GM23248 (cell line): ENCODE results near the gene CRISPLD2. TPM values are rescaled to one million over a fixed set of nuclear protein-coding genes. Genes with fewer than 3 reads are reported as not detected.

Experiments used
- DNase-seq: peaks from one replicate; pipeline ENCODE4 v3.0.0-alpha.2; 2015
- H2AFZ ChIP-seq: fragments of 200-600 bp; sonication (generic); 2 replicates; pipeline ENCODE4 v1.6.1; 2016; ENCODE audit warnings: antibody characterized with exemption
- H3F3A ChIP-seq: fragments of 200-600 bp; sonication (generic); 2 replicates; pipeline ENCODE4 v1.6.1; 2016; ENCODE audit warnings: mild to moderate bottlenecking, antibody characterized with exemption, mixed run types; ENCODE audit not compliant: insufficient read depth
- H3K27ac ChIP-seq: fragments of 200-600 bp; sonication (generic); 2 replicates; pipeline ENCODE4 v1.5.1; 2016; ENCODE audit warnings: mild to moderate bottlenecking
- H3K27me3 ChIP-seq: fragments of 200-600 bp; sonication (generic); replicated peaks from 2 replicates; pipeline ENCODE4 v1.6.1; 2016; ENCODE audit warnings: mild to moderate bottlenecking; ENCODE audit not compliant: insufficient read depth
- H3K36me3 ChIP-seq: fragments of 200-600 bp; sonication (generic); 2 replicates; pipeline ENCODE4 v1.6.1; 2016; ENCODE audit warnings: low read depth, mild to moderate bottlenecking
- H3K4me1 ChIP-seq: fragments of 200-600 bp; sonication (generic); 2 replicates; pipeline ENCODE4 v1.6.1; 2016; ENCODE audit warnings: mild to moderate bottlenecking; ENCODE audit not compliant: insufficient read depth
- H3K4me2 ChIP-seq: fragments of 200-600 bp; sonication (generic); one replicate; pipeline ENCODE4 v1.6.1; 2016; ENCODE audit warnings: mild to moderate bottlenecking; ENCODE audit not compliant: unreplicated experiment
- H3K4me3 ChIP-seq: fragments of 200-600 bp; sonication (generic); 2 replicates; pipeline ENCODE4 v1.5.1; 2016; ENCODE audit warnings: mild to moderate bottlenecking
- H3K79me2 ChIP-seq: fragments of 200-600 bp; sonication (generic); 2 replicates; pipeline ENCODE4 v1.6.1; 2016; ENCODE audit warnings: mild to moderate bottlenecking; ENCODE audit not compliant: insufficient read depth
- H3K9ac ChIP-seq: fragments of 200-600 bp; sonication (generic); 2 replicates; pipeline ENCODE4 v1.6.1; 2016; ENCODE audit warnings: mild to moderate bottlenecking
- H3K9me2 ChIP-seq: fragments of 200-600 bp; sonication (generic); 2 replicates; pipeline ENCODE4 v1.6.1; 2016; ENCODE audit warnings: mixed run types, mild to moderate bottlenecking, moderate library complexity; ENCODE audit not compliant: insufficient read depth
- H3K9me3 ChIP-seq: fragments of 200-600 bp; sonication (generic); one replicate; pipeline ENCODE4 v1.6.1; 2017; ENCODE audit warnings: low read depth
- H4K20me1 ChIP-seq: fragments of 200-600 bp; sonication (generic); 2 replicates; pipeline ENCODE4 v1.6.0; 2016; ENCODE audit not compliant: insufficient read depth
- EZH2 ChIP-seq: fragments of 200-600 bp; sonication (generic); IDR thresholded peaks from 2 replicates; pipeline ENCODE4 v1.6.1; 2018; ENCODE audit warnings: antibody characterized with exemption, mild to moderate bottlenecking; ENCODE audit not compliant: insufficient read depth, poor library complexity, severe bottlenecking
- EZH2phosphoT487 ChIP-seq: fragments of 200-600 bp; sonication (generic); IDR thresholded peaks from 2 replicates; pipeline ENCODE4 v1.6.1; 2018; ENCODE audit warnings: antibody characterized with exemption, moderate library complexity, mild to moderate bottlenecking, low read depth; ENCODE audit not compliant: insufficient read depth
- WGBS, 2 experiments: methylation state at CpG; one replicate each; pipeline ENCODE4 v1.1.6; 2015 to 2017; ENCODE audit warnings: low lambda C conversion rate in 2 of 2, low coverage in 1 of 2; ENCODE audit errors: missing lambda C conversion rate in 2 of 2; 5-methylcytosine and 5-hydroxymethylcytosine counted together
- in situ Hi-C: fragments of 300-500 bp; cut with MboI; formaldehyde crosslinking; loops from 2 replicates; pipeline ENCODE4 v1.15.0; 2020
- polyA plus RNA-seq: library from polyadenylated mRNA; unstranded; fragments of >200 nt; fragmentation: Nextera tagmentation; extraction: Ambion mirVana; gene quantifications from 2 replicates; pipeline ENCODE4 v1.2.1, GENCODE V29; 2016
- total RNA-seq: library from RNA; depleted of rRNA; stranded (reverse); fragments of >200 nt; shearing (Covaris generic); gene quantifications from 2 replicates; pipeline ENCODE4 v1.2.3, GENCODE V29; 2014

Gene CRISPLD2
- total and polyA plus RNA-seq, 2 experiments from 2014 or later = 21.5 to 36.3 TPM

GRCh38 chr16:84888450-84888849 lies 68.7 kb downstream of the CRISPLD2 start:
- no peaks in the 10 kb centered on the region for H3F3A ChIP-seq
- H3K4me1 ChIP-seq = peaks cover 6% of the 10 kb centered on the region
- in situ Hi-C loops = no loop called here
- no peak for DNase-seq
- no peak overlapping the region for H2AFZ ChIP-seq
- H3K4me3 ChIP-seq = no peak overlapping the region
- H3K9me3 ChIP-seq = no peaks in the 10 kb centered on the region
- no peaks in the 10 kb centered on the region for H3K79me2 ChIP-seq
- H3K27me3 ChIP-seq = no peaks in the 10 kb centered on the region
- H3K4me2 ChIP-seq = no peak overlapping the region
- H3K9me2 ChIP-seq = no peaks in the 10 kb centered on the region
- 92% methylated on average over 7 of the region's 7 CpGs for WGBS, 2 experiments
- H4K20me1 ChIP-seq = no peaks in the 10 kb centered on the region
- TF ChIP-seq EZH2phosphoT487 (no peak), EZH2 (no peak)
- H3K27ac ChIP-seq = no peak overlapping the region
- no peaks in the 10 kb centered on the region for H3K36me3 ChIP-seq
- no peak overlapping the region for H3K9ac ChIP-seq

GRCh38 chr16:84889066-84889465 lies 69.3 kb downstream of the CRISPLD2 start:
- Histone ChIP-seq H3K9me3 (no peaks in the 10 kb centered on the region), H3K27me3 (no peaks in the 10 kb centered on the region), H3K4me3 (no peak overlapping the region), H4K20me1 (no peaks in the 10 kb centered on the region), H3F3A (no peaks in the 10 kb centered on the region), H3K79me2 (no peaks in the 10 kb centered on the region), H3K9ac (no peak overlapping the region), H3K9me2 (no peaks in the 10 kb centered on the region), H3K27ac (no peak overlapping the region), H3K4me1 (no peaks in the 10 kb centered on the region), H2AFZ (no peak overlapping the region), H3K36me3 (no peaks in the 10 kb centered on the region), H3K4me2 (no peak overlapping the region)
- no peak for DNase-seq
- TF ChIP-seq EZH2phosphoT487 (no peak), EZH2 (no peak)
- in situ Hi-C loops = no loop called here
- WGBS, 2 experiments = 72 to 74% methylated on average over 12 of the region's 12 CpGs

DNA sequence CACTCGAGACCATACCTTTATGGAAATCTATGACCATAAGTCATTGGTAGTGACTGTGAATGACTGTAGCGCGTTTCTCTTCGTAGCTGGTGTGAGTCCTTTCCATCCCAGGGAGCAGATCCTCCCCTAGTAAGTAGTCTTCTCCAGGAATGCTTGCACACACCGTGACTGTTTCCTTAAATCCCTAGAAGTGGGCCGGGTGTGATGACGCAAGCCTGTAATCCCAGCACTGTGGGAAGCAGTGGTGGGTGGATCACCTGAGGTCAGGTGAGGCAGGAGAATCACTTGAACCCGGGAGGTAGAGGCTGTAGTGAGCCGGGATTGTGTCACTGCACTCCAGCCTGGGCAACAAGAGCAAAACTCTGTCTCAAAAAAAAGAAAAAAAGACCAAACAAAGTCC lies 70.6 kb downstream of the CRISPLD2 start:
- no peaks in the 10 kb centered on the region for H3K36me3 ChIP-seq
- WGBS, 2 experiments = 95 to 96% methylated on average over 9 of the region's 9 CpGs
- TF ChIP-seq EZH2 = no peak
- no peak for TF ChIP-seq EZH2phosphoT487

DNA sequence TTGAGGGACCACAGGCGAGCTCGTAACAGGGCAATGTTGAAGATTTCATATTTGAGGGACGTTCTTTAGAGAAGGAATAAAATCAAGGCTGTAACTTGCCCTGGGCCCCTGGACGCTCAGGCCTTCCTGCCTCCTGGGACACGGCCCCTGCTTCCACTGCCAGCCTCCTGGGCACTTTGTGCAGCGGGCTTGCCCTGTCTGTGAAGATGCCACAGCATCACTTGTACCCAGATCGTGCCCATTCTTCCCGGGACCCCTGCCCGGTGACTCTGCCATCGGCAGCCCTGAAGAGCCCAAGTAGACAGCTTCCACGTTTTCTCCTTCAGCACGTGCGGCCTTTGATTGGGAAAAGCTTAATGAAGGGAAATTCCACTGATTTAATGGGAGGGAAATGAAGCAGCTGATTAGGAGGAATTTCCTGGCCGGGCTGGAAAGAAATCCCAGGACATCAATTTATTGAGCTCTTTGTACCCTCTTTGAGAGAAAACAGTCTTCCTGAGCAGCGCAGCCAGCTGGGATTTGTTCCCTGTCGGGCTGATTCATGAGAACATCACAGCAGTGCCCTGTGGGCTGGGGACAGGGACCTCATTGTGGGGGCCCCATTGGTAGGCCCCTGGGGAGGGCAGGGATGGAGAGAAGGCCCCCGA lies 71.5 kb downstream of the CRISPLD2 start:
- Histone ChIP-seq H3K9me3 (no peaks in the 10 kb centered on the region), H3K4me3 (no peak overlapping the region), H3K4me1 (no peaks in the 10 kb centered on the region), H3K27ac (no peak overlapping the region), H3K79me2 (no peaks in the 10 kb centered on the region), H3K9me2 (no peaks in the 10 kb centered on the region), H3K9ac (no peak overlapping the region), H3F3A (no peaks in the 10 kb centered on the region), H3K36me3 (no peaks in the 10 kb centered on the region), H4K20me1 (no peaks in the 10 kb centered on the region), H3K4me2 (no peak overlapping the region), H3K27me3 (no peaks in the 10 kb centered on the region), H2AFZ (no peak overlapping the region)
- in situ Hi-C loops = no loop called here
- 77 to 79% methylated on average over 16 to 17 of the region's 17 CpGs for WGBS, 2 experiments
- no peak for TF ChIP-seq EZH2
- TF ChIP-seq EZH2phosphoT487 = no peak
- DNase-seq = no peak

More for the DNA sequence above, 70.6 kb downstream of the CRISPLD2 start:
- Histone ChIP-seq H3K4me2 (no peak overlapping the region), H3K9me3 (no peaks in the 10 kb centered on the region), H3F3A (no peaks in the 10 kb centered on the region), H3K27ac (no peak overlapping the region), H3K79me2 (no peaks in the 10 kb centered on the region), H3K27me3 (no peaks in the 10 kb centered on the region), H3K9ac (no peak overlapping the region), H3K9me2 (no peaks in the 10 kb centered on the region), H3K4me3 (no peak overlapping the region), H4K20me1 (no peaks in the 10 kb centered on the region), H3K4me1 (no peaks in the 10 kb centered on the region), H2AFZ (no peak overlapping the region)
- in situ Hi-C loops = no loop called here
- no peak for DNase-seq
